Lung (tissue), 12 donors: ENCODE measurements around the gene UVSSA. TPM values are rescaled to one million over a fixed set of nuclear protein-coding genes. Genes with fewer than 3 reads are reported as not detected.

Experiments used
- ATAC-seq: fragments of 200-7000 bp; cut with Tn5 transposase; one replicate; pipeline ENCODE4 v1.9.1; 2020; ENCODE audit warnings: moderate number of reproducible peaks; ENCODE audit not compliant: insufficient read depth, low FRiP score
- DNase-seq, 3 donors: peaks; one replicate each; pipeline ENCODE4 v3.0.0-alpha.2; 2013 to 2017
- H3K27ac ChIP-seq, 2 donors: one replicate each; pipeline ENCODE4 v1.5.1; 2013; ENCODE audit warnings: mild to moderate bottlenecking in 2 of 2, moderate library complexity in 2 of 2, control low read depth in 1 of 2, inconsistent platforms in 1 of 2, low read depth in 1 of 2, low read length in 1 of 2
- H3K27me3 ChIP-seq, 3 donors: one replicate each; pipeline ENCODE4 v1.5.1; 2013; ENCODE audit warnings: low read length in 2 of 3; ENCODE audit not compliant: control insufficient read depth in 3 of 3, insufficient read depth in 3 of 3
- H3K36me3 ChIP-seq, 4 donors: one replicate each; pipeline ENCODE4 v1.5.1; 2013; ENCODE audit warnings: low read length in 4 of 4, mild to moderate bottlenecking in 1 of 4, moderate library complexity in 1 of 4; ENCODE audit not compliant: control insufficient read depth in 4 of 4, insufficient read depth in 4 of 4
- H3K4me1 ChIP-seq, 5 donors: one replicate each; pipeline ENCODE4 v1.5.1; 2013; ENCODE audit warnings: low read length in 5 of 5, mild to moderate bottlenecking in 2 of 5, moderate library complexity in 1 of 5; ENCODE audit not compliant: control insufficient read depth in 5 of 5, insufficient read depth in 5 of 5
- H3K4me3 ChIP-seq: one replicate; pipeline ENCODE4 v1.5.1; 2013; ENCODE audit warnings: mild to moderate bottlenecking, control low read depth, moderate library complexity
- H3K9ac ChIP-seq, 2 donors: one replicate each; pipeline ENCODE4 v1.5.1; 2013; ENCODE audit warnings: low read length in 2 of 2, control low read depth in 1 of 2; ENCODE audit not compliant: insufficient read depth in 1 of 2
- H3K9me3 ChIP-seq, 4 donors: one replicate each; pipeline ENCODE4 v1.5.1; 2013; ENCODE audit warnings: low read length in 3 of 4, mild to moderate bottlenecking in 1 of 4, moderate library complexity in 1 of 4; ENCODE audit not compliant: control insufficient read depth in 4 of 4, insufficient read depth in 3 of 4
- WGBS, 2 donors: extraction: QIAGEN DNeasy Blood & Tissue Kit; methylation state at CpG; one replicate each; pipeline ENCODE4 v1.1.7; 2013; 5-methylcytosine and 5-hydroxymethylcytosine counted together
- polyA plus RNA-seq, 2 donors: library from polyadenylated mRNA; stranded (reverse); fragments of 200-250 nt; gene quantifications; one replicate each; pipeline ENCODE4 v1.2.1, GENCODE V29; 2013
- total RNA-seq, 2 donors: library from RNA; depleted of rRNA in 1 of 2; stranded (reverse); fragments of >200 nt in 1 of 2; gene quantifications; one replicate each; pipeline ENCODE4 v1.2.1, GENCODE V29; 2014 to 2021
- TF ChIP-seq, protein P1 (sequence below): IDR thresholded peaks from 2 replicates; pipeline ENCODE4 v1.5.1; 2012; ENCODE audit warnings: mild to moderate bottlenecking; ENCODE audit errors: control extremely low read depth, extremely low read depth
- donor health status: control.
- donor health status: control.
- donor health status: Bipolar disorder and iron deficiency.
- donor health status: healthy.
- donor health status: DM: yes; HTN: yes; CAD: no.

The UVSSA gene
- total and polyA plus RNA-seq, 4 donors = 9.8 to 50.9 (median 17.7) TPM

DNA sequence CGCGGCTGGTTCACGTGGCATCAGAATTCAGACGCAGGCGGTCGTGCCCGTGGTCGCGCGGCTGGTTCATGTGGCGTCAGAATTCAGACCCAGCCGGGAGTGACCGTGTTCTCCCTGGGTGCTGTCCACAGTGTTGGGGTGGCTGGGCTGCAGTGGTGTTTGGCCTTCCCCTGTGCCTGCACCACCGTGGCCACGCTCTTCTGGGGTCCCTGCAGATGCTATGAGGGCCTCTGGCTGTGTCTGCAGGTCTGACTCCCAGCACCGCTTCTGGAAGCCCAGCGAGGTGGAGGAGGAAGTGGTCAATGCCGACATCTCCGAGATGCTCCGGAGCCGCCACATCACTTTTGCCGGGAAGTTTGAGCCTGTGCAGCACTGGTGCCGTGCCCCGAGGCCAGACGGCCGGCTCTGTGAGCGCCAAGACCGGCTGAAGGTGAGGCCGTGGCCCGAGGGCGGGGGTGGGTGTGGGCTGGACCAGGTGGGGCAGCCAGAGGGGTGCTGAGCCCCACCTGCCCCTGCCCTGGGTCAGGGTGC, 32.9 kb downstream of the UVSSA start:
- Histone ChIP-seq H3K9ac (no peak overlapping the region), H3K4me3 (no peak overlapping the region), H3K27ac (no peak overlapping the region), H3K9me3 (no peaks in the 10 kb centered on the region), H3K4me1 (no peaks in the 10 kb centered on the region), H3K36me3 (peaks cover 0 to 75% (median 0%) of the 10 kb centered on the region in 4 donors), H3K27me3 (no peaks in the 10 kb centered on the region)
- no peak for DNase-seq
- no peak for ATAC-seq
- 88 to 95% methylated on average over 23 to 31 of the region's 31 CpGs for WGBS, 2 donors
- TF ChIP-seq, protein P1, sequence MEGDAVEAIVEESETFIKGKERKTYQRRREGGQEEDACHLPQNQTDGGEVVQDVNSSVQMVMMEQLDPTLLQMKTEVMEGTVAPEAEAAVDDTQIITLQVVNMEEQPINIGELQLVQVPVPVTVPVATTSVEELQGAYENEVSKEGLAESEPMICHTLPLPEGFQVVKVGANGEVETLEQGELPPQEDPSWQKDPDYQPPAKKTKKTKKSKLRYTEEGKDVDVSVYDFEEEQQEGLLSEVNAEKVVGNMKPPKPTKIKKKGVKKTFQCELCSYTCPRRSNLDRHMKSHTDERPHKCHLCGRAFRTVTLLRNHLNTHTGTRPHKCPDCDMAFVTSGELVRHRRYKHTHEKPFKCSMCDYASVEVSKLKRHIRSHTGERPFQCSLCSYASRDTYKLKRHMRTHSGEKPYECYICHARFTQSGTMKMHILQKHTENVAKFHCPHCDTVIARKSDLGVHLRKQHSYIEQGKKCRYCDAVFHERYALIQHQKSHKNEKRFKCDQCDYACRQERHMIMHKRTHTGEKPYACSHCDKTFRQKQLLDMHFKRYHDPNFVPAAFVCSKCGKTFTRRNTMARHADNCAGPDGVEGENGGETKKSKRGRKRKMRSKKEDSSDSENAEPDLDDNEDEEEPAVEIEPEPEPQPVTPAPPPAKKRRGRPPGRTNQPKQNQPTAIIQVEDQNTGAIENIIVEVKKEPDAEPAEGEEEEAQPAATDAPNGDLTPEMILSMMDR = no peak

DNA sequence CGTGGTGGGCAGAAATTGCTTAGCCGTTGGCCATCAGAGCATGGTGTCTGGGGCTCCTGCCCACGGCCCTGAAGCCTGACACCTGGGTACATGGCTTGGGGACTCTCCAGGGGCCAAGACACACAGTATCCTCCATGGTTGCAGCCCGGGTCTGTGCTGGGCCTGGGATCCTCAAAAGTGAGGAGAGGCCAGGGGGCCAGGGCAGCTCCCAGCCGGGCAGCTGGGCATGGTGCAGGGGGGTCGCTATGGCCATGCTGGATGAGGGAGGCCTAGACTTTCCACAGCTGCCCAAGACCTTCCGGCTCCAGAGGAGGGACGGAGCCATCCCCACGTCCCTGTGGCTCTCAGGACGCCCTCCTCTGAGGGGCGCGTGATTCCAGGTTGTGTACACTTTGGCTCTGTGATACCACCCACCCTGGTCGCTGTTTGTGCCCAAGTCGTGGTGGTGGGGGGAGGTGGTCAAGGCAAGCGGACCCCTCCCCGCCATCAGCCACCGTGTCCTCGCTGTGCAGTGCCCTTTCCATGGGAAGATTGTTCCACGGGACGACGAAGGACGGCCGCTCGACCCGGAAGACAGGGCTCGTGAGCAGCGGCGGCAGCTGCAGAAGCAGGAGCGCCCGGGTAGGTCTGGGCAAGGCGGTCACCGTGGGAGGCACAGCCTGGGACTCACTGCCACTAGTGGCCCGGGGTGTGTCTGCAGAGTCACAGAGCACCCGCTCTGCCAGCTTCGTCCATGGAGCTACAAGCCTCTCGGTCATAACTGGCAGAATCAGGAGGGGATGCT, 33.6 kb downstream of the UVSSA start:
- Histone ChIP-seq H3K27ac (no peak overlapping the region), H3K9me3 (no peaks in the 10 kb centered on the region), H3K9ac (no peak overlapping the region), H3K27me3 (no peaks in the 10 kb centered on the region), H3K4me1 (no peaks in the 10 kb centered on the region), H3K36me3 (peaks cover 0 to 74% (median 0%) of the 10 kb centered on the region in 4 donors), H3K4me3 (no peak overlapping the region)
- TF ChIP-seq, protein P1 = no peak
- ATAC-seq (no peak), DNase-seq (no peak)
- WGBS, 2 donors = 93 to 95% methylated on average over 33 to 36 of the region's 36 CpGs

DNA sequence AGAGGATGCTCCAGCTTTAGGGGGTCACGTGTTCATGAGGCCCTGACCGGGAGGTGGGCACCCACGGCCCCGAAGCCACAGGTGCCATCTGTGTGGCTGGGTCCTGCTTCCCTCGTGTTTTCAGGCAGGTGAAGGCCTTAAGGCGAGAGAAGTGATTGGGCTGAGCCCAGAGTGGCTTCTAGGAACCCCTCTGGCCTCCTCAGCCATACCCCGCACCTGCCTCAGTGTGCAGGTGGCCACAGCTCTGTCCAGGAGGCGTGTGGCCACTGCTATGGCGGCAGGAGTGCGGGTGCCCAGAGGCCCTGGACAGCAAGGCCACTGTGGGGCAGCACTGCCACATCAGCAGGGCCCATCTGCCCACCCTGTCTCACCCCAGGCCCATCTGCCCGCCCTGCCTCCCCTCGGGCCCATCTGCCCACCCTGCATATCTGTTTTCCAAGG, 34.2 kb downstream of the UVSSA start:
- Histone ChIP-seq H3K9me3 (peaks cover 0 to 2% (median 0%) of the 10 kb centered on the region in 4 donors), H3K4me1 (no peaks in the 10 kb centered on the region), H3K9ac (no peak overlapping the region), H3K27me3 (no peaks in the 10 kb centered on the region), H3K27ac (no peak overlapping the region), H3K4me3 (no peak overlapping the region), H3K36me3 (peaks cover 0 to 74% (median 0%) of the 10 kb centered on the region in 4 donors)
- 95 to 97% methylated on average over 12 of the region's 12 CpGs for WGBS, 2 donors
- DNase-seq (no peak), ATAC-seq (no peak)
- TF ChIP-seq, protein P1 = no peak
